NK-92 treated with Interleukin-12 subunit alpha and Interleukin-12 subunit beta, amount 100 ng/mL, for 24 hours (cell line): Measurements from ENCODE around the gene KDM2B.
A peak's percentile ranks its signal among the peaks of the same experiment; 100 is the strongest.

Experiments
- DNase-seq: peaks from one replicate; lab custom pipeline; 2025; lab: John Stamatoyannopoulos, UW

The KDM2B gene

GRCh38 chr12:121461048-121461447 is 119.8 kb downstream of the KDM2B start:
- DNase-seq: no peak

GRCh38 chr12:121456551-121456950 is 124.3 kb downstream of the KDM2B start:
- DNase-seq: no peak

- no peak for DNase-seq
Observed at GRCh38 chr12:121455766-121456420, 124.9 kb downstream of the KDM2B start.

GRCh38 chr12:121454921-121455320 is 125.9 kb downstream of the KDM2B start:
- no peak for DNase-seq

- DNase-seq: no peak
Observed at GRCh38 chr12:121453629-121454028, 127.2 kb downstream of the KDM2B start.

GRCh38 chr12:121452985-121453360 is 127.8 kb downstream of the KDM2B start:
- no peak for DNase-seq

- DNase-seq: no peak
Observed at GRCh38 chr12:121452340-121452984, 128.4 kb downstream of the KDM2B start.

GRCh38 chr12:121451961-121452339 is 128.9 kb downstream of the KDM2B start:
- DNase-seq: no peak

GRCh38 chr12:121448771-121449315 is 132.0 kb downstream of the KDM2B start:
- DNase-seq: no peak

GRCh38 chr12:121446750-121447149 is 134.1 kb downstream of the KDM2B start:
- no peak for DNase-seq

- DNase-seq: no peak
Observed at GRCh38 chr12:121444842-121445202, 136.0 kb downstream of the KDM2B start.

- no peak for DNase-seq
Observed at GRCh38 chr12:121443911-121444841, 136.6 kb downstream of the KDM2B start.

- peak; percentile 5 for DNase-seq
Observed at GRCh38 chr12:121443193-121443870, 137.5 kb downstream of the KDM2B start.

GRCh38 chr12:121442028-121442948 is 138.5 kb downstream of the KDM2B start:
- DNase-seq: no peak

GRCh38 chr12:121441555-121441954 is 139.3 kb downstream of the KDM2B start:
- DNase-seq: no peak

- DNase-seq: no peak
Observed at GRCh38 chr12:121440768-121441167, 140.1 kb downstream of the KDM2B start.

- no peak for DNase-seq
Observed at GRCh38 chr12:121439715-121440114, 141.1 kb downstream of the KDM2B start.

- no peak for DNase-seq
Observed at GRCh38 chr12:121438905-121439304, 141.9 kb downstream of the KDM2B start.

GRCh38 chr12:121436706-121437105 is 144.1 kb downstream of the KDM2B start:
- no peak for DNase-seq

- no peak for DNase-seq
Observed at GRCh38 chr12:121432740-121433480, 147.9 kb downstream of the KDM2B start.
